HG03103 (cell line): ENCODE measurements around the gene SUSD5.
"Not testable (repeated sequence)": the region's sequence is repeated elsewhere in the genome, so short reads cannot be mapped to it uniquely, and the experiment has no call there.

Source experiments
- ATAC-seq: cut with Tn5 transposase; IDR thresholded peaks from one replicate; pipeline ENCODE4 v1.9.1; 2021; ENCODE audit warnings: low read depth; ENCODE audit not compliant: unreplicated experiment

The SUSD5 gene

GRCh38 chr3:33155301-33155700 lies 63.3 kb downstream of the SUSD5 start:
- no peak for ATAC-seq

GRCh38 chr3:33153782-33154181 lies 64.8 kb downstream of the SUSD5 start:
- ATAC-seq = no peak

- no peak for ATAC-seq
These were observed 65.9 kb downstream of the SUSD5 start for GRCh38 chr3:33152363-33153360.

- no peak for ATAC-seq
These were observed 69.3 kb downstream of the SUSD5 start for GRCh38 chr3:33149342-33149741.

GRCh38 chr3:33146791-33147445 lies 71.7 kb downstream of the SUSD5 start:
- no peak for ATAC-seq

- ATAC-seq = no peak
These were observed 72.6 kb downstream of the SUSD5 start for GRCh38 chr3:33145901-33146580.

GRCh38 chr3:33145221-33145900 lies 73.2 kb downstream of the SUSD5 start:
- ATAC-seq = no peak

- no peak for ATAC-seq
These were observed 74.2 kb downstream of the SUSD5 start for GRCh38 chr3:33144433-33144832.

- ATAC-seq = no peak
These were observed 77.6 kb downstream of the SUSD5 start for GRCh38 chr3:33141006-33141405.

- no peak for ATAC-seq
These were observed 78.6 kb downstream of the SUSD5 start for GRCh38 chr3:33139996-33140395.

- ATAC-seq = not testable (repeated sequence)
These were observed 79.5 kb downstream of the SUSD5 start for GRCh38 chr3:33139006-33139623.

- ATAC-seq = no peak
These were observed 80.9 kb downstream of the SUSD5 start for GRCh38 chr3:33137691-33138090.

- no peak for ATAC-seq
These were observed 84.5 kb downstream of the SUSD5 start for GRCh38 chr3:33134026-33134625.

GRCh38 chr3:33132019-33132360 lies 86.6 kb downstream of the SUSD5 start:
- peak; percentile 2 for ATAC-seq

GRCh38 chr3:33131331-33132018 lies 87.1 kb downstream of the SUSD5 start:
- ATAC-seq = peak; percentile 64

- ATAC-seq = no peak
These were observed 88.5 kb downstream of the SUSD5 start for GRCh38 chr3:33130144-33130543.

GRCh38 chr3:33128706-33129105 lies 89.9 kb downstream of the SUSD5 start:
- no peak for ATAC-seq

- no peak for ATAC-seq
These were observed 92.8 kb downstream of the SUSD5 start for GRCh38 chr3:33125840-33126239.

- ATAC-seq = no peak
These were observed 94.0 kb downstream of the SUSD5 start for GRCh38 chr3:33124638-33125037.
